KG1 (cell line): Measurements from ENCODE around the gene JAZF1.
"Not testable (repeated sequence)": the region's sequence is repeated elsewhere in the genome, so short reads cannot be mapped to it uniquely, and the experiment has no call there.

Experiments
- DNase-seq: peaks from one replicate; lab custom pipeline; 2025; lab: John Stamatoyannopoulos, UW

The JAZF1 gene

DNA sequence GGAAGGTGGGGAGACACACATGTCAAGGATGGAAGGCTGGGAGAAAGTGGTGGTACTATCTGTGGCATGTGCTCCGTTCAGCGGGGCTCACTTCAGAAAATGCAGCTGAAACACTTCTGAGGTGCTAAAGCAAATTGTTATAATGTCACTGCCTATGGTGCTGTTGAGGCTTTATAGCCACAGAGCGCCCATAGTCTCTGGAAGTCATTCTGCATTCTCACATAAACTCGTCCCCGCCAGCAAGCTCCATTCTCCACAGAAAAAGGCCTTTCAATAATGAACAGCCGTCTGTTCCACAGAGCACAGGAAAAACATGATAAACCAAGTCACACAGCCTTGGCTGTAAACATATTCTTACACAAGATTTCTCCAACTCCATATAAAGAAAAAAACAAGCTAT lies 308.7 kb downstream of the JAZF1 start:
- no peak for DNase-seq

DNA sequence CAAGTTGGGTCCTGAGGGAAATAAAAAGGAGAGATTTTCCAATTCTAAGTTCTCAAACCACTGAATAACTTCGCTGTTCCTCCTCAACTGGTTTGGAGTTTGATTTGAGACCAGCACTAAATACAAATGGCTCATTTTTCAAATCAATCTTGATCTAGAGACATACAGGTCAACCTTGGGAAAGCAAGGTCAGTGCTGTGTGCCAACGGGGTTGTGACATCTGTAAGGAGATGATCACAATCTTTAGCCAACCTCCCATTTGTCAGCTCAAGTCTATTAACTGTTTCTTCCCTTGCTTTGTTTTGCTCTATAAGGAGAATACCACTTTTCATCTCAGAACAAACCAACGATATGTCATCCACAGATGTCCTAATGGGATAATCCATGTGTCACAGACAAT lies 309.5 kb downstream of the JAZF1 start:
- DNase-seq: no peak

- no peak for DNase-seq
Measured at GRCh38 chr7:27870595-27870994, 310.0 kb downstream of the JAZF1 start.

DNA sequence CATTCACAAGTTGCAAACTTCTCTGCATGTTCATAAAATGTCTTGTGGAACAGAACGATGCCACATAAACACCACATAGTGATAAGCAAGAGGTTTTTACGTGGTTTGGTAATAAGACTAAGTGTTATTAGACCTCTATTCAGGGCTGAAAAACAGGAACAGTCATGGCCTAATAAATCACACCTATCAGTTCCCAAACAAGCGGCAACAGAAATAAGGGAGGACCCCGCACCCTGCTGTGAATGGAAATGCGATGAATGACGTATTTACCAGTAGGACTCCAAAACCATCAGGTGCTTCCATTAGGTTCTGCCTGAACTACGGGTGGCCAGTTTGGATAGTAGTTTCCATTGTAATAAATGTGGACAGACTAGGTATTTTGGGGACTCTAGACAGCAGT lies 311.5 kb downstream of the JAZF1 start:
- DNase-seq: no peak

DNA sequence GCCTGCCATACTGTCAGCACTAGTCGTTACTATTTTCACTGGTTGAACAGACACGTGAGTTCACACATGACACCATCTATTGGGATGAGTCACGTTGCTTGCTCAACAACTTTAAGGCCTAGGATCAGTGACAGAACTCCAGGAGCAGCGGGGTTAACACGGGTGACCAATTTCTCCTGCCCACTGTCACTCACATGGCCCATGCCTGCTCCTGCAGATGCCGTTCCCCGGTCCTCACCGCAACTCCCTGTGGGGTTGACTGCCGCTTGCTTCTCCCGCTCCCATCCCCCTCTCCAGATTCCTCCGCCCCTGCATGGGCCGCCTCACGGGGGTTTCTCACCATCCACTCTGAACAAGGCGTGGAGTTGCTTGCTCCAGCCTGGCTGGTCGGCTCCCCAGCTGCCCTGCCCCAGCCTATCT lies 312.5 kb downstream of the JAZF1 start:
- DNase-seq: no peak

- no peak for DNase-seq
Measured at GRCh38 chr7:27866828-27867672, 313.5 kb downstream of the JAZF1 start.

DNA sequence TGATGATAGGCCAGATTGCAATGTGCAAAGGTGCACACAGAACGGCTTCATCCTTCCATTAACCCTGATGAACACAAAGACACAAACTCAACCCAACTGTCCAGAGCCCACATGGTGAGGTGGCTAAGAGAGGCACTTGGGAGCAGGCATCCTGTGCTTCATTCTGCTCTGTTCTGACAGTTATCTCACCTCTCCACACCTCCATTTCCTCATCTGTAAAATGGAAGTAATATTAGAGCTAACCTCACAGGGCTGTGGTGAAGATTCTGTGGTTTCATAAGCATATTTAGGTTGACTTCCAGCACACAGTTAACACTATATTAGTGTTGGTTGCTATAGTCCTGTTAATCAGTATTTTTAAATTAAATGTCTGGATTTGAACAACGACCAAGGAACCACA lies 314.3 kb downstream of the JAZF1 start:
- no peak for DNase-seq

- no peak for DNase-seq
Measured at GRCh38 chr7:27863880-27864279, 316.7 kb downstream of the JAZF1 start.

DNA sequence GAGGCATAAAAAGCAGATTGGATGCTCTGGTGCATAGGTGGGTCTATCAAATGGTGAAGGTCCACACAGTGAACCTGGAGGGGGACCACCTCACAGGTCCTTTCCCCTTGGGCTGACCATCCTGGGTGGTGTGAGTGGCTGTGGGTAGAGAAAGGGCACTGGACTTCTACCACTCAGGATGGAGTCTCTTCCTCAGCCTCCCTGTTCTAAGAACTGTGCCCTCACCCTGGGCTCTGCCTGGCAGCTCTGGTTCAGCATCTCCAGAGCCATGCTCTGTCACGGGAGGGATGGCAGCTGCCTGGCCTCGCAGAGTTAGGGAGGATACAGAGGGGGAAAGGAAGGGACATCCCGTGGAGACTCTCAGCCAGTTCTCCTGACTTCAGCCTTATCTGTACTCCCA lies 318.8 kb downstream of the JAZF1 start:
- no peak for DNase-seq

DNA sequence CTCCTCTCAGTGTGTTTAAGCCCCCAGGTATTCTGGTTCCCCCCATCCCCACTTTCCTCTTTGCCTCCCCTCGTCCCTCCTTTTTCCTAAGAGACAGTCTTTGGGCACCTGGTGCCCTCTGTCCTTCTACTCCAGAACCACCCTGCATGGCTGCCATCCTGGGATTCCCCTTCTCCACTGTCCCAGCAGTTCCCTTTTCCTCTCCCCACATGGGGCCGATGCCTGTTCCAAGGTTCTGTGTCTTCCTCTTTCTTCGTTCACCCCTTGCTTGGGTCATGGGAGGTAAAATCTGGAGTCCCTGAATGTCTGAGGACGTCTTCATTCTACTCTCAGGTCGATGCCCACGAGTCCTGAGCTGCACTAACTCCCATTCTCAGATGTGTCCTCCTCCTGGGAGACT lies 319.8 kb downstream of the JAZF1 start:
- DNase-seq: no peak

- not testable (repeated sequence) for DNase-seq
Measured at GRCh38 chr7:27856703-27857485, 323.7 kb downstream of the JAZF1 start.

DNA sequence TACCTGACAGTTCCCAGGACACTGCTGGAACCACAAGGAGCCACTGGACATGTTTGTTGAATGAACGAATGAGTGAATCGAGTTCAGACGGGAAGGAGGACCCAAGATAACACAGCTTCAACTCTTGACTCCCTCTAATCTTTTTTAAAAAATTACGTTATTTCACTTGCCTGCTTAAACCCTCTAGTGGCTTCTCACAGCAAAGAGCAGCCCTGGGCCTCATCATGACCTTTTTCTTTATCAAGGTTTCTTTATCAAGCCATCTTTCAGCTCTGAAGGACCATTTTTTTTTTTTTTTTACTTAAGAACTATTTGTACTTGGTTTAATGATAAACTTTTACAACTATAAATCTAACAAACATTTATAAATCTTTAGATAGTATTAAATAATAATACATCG lies 330.1 kb downstream of the JAZF1 start:
- no peak for DNase-seq

DNA sequence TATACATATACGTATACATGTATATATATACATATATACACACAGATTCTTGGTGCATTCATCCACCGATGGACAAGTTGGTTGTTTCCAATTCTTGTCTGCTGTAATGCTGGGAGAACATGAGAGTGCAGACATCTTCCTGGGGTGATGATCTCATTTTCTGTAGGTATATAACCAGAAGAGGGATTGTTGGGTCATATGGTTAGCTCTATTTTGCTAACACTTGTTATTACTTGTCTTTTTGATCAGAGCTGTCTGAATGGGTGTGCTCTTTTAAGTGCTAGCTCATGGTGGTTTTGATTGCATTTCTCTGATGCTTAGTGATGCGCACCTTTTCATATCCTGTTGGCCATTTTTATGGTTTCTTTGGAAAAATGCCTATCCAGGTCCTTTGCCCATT lies 334.2 kb downstream of the JAZF1 start:
- no peak for DNase-seq

DNA sequence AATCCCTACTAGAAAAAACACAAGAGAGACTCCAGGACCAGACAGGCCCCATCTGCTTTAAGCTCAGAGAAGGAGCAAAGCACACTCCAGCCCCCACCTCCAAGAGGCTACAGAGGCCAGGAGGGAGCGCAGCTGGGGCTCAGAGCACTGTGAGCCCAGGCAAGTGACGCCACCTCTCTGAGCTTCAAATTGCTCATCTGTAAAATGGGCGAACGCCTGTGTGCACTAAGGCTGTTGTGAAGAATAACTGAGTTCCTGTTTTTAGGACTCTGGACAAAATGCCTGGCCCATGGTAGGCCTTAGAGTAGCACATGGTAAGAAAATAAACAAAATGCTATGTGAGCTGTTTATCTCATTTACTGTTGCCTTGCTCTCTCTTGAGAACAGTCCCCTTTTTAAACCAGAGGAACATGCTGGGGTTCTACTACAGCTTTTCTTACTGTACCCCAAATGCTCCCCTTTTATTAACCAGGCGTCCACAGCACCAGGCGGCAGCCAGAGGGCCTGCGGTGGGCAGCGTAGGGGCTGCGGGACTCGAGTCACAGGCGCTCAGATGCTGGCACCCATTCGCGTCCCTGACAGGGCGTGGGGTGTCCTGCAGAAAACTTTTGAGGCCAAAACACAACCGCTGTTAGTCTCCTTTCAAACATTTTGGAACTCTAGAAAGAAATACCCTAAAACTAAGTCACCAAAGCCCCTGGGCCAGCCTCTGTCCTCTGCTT lies 336.9 kb downstream of the JAZF1 start:
- no peak for DNase-seq

DNA sequence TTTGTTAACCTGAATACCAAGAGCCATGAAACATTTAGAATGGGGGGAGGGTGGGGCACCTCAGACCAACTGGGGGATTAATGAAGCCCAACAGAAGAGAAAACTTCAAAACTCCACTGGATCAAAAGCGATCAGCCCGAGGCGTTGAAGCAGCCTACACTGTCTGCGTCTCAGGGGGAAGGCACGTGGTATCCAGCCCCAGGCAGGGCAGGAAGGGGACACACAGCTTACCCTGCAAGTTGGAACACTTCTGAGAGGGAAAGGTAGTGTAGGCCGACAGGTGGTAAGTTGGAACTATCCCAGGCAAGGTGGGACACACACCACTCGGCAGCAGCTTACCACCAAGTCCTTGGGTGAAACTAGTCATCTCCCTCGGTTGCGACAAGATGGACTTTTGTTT lies 337.7 kb downstream of the JAZF1 start:
- DNase-seq: no peak

- DNase-seq: no peak
Measured at GRCh38 chr7:27842094-27842692, 338.4 kb downstream of the JAZF1 start.

GRCh38 chr7:27840760-27841364 lies 339.7 kb downstream of the JAZF1 start:
- no peak for DNase-seq

GRCh38 chr7:27840313-27840712 lies 340.3 kb downstream of the JAZF1 start:
- DNase-seq: no peak

- no peak for DNase-seq
Measured at GRCh38 chr7:27839099-27839498, 341.5 kb downstream of the JAZF1 start.

DNA sequence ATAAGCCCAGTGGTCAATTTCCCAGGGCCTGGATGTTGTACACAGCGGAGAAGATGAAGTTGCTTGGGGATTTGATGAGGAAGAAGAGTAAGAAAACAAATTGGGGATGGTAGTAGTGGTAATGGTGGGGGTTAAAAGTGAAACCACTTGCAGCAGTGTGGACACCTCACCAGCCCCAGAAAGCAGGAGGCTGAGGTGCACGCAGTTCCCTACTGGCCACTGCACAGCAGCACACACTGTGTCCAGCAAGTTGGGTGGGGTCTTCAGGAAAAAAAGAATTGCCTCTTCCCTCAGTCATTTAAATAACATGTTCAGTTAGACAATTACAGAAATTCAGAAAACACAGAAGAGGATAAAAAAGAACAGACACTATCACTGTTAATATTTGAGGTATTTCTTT lies 344.1 kb downstream of the JAZF1 start:
- no peak for DNase-seq

- DNase-seq: no peak
Measured at GRCh38 chr7:27835376-27835775, 345.2 kb downstream of the JAZF1 start.
